ENCODE measurements around the gene COMMD3. TPM values are rescaled to one million over a fixed set of nuclear protein-coding genes. Genes with fewer than 3 reads are reported as not detected.

COMMD3 gene
- total RNA-seq, 1 experiment from 2014 or later = 37.5 TPM

- Histone ChIP-seq H3K27ac (ENCODE audit: low read length) (no peak overlapping the region), H3K79me2 (ENCODE audit: low read length) (no peaks in the 10 kb centered on the region), H2AFZ (ENCODE audit: low read length) (peak overlapping the region; percentile 90), H3K9ac (ENCODE audit: low read length) (peak overlapping the region; percentile 77), H3K4me1 (ENCODE audit: low read length) (peaks cover 43% of the 10 kb centered on the region), H3K4me3 (ENCODE audit: low read length) (peak overlapping the region; percentile 66), H3K36me3 (ENCODE audit: insufficient read depth, low read length) (no peaks in the 10 kb centered on the region), H4K20me1 (ENCODE audit: insufficient read depth, low read depth, low read length) (no peaks in the 10 kb centered on the region), H3K4me2 (ENCODE audit: low read depth, low read length, poor library complexity, severe bottlenecking) (peak overlapping the region; percentile 75), H3K9me3 (ENCODE audit: low read length) (no peaks in the 10 kb centered on the region), H3K27me3 (ENCODE audit: low read length) (0 out of 2 replicates have a peak, but pooled peaks cover 4% of the 10 kb centered on the region), H3K9me2 (replicated peaks; ENCODE audit: insufficient read depth, low read length) (no peaks in the 10 kb centered on the region)
- peak; percentile 43 for DNase-seq
Observed at GRCh38 chr10:22315455-22316285, 518 bp upstream of the COMMD3 start.

DNA sequence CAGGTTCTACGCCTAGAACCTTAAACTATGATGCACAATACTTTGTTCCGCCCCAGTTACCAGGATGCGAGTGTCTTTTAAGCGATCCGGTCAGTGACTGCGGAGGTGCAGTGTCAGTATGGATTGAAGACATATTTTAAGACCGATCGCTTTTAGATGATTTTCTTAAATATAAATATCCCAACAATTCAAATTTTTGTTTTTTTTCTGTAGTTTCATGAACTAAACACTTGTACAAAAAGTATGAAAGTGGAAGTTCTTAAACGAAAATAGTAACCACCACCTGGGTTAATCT is 835 bp downstream of the COMMD3 start:
- Histone ChIP-seq H3K4me3 (ENCODE audit: low read length) (peak overlapping the region; percentile 66), H3K9ac (ENCODE audit: low read length) (peak overlapping the region; percentile 77), H3K4me2 (ENCODE audit: low read depth, low read length, poor library complexity, severe bottlenecking) (peak overlapping the region; percentile 75), H3K9me2 (replicated peaks; ENCODE audit: insufficient read depth, low read length) (no peaks in the 10 kb centered on the region), H2AFZ (ENCODE audit: low read length) (no peak overlapping the region), H3K27ac (ENCODE audit: low read length) (no peak overlapping the region), H3K4me1 (ENCODE audit: low read length) (peaks cover 43% of the 10 kb centered on the region), H3K36me3 (ENCODE audit: insufficient read depth, low read length) (no peaks in the 10 kb centered on the region), H4K20me1 (ENCODE audit: insufficient read depth, low read depth, low read length) (no peaks in the 10 kb centered on the region), H3K79me2 (ENCODE audit: low read length) (no peaks in the 10 kb centered on the region), H3K27me3 (ENCODE audit: low read length) (peaks cover 4% of the 10 kb centered on the region; the same call in 1 of the 2 replicates), H3K9me3 (ENCODE audit: low read length) (no peaks in the 10 kb centered on the region)
- peak; percentile 62 for DNase-seq

DNA sequence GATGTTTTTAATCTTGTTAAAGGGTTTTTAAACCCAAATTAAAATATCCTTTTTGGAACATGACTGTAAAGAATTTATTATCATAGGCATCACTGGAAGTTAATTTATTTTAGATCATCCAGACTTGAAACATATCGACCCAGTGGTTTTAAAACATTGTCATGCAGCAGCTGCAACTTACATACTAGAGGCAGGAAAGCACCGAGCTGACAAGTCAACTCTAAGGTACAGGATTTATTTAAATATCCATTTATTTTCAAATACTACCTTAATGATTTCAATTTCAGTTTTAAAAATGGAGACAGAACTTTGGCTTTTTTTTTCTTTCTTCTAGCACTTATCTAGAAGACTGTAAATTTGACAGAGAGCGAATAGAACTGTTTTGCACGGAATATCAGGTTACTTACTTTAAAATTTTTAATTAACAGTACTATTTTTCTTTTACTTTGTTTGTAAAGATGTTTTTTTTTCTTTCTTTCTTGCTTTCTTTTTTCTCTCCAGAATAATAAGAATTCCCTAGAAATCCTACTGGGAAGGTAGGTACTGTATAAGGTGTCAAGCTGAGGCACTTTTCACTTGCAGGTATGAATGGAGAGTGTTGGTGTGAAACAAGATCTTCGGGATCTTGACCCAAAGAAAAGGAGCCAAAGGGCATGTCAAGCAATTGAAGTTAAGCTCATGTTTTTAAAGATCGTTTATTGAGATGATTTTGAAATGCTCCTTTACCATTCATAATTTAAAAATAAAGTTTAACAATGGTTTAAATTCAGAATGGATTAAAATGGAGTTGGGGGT is 1.8 kb downstream of the COMMD3 start:
- Histone ChIP-seq H3K27ac (ENCODE audit: low read length) (no peak overlapping the region), H3K9me3 (ENCODE audit: low read length) (no peaks in the 10 kb centered on the region)

DNA sequence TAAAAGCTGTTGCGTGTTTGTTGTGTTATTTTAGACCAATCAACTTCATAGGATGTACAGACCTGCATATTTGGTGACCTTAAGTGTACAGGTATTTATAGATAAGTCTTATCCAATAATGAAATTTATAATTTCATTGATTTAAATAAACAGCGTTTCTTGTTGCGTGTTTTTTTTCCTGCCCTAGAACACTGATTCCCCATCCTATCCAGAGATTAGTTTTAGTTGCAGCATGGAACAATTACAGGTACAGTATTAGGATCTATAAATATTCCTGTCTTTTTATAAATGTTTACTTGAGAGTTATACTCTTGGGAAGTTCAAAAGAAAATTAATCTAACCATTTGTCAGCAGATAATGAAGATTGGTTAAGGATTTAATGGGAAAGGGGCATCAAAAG is 2.6 kb downstream of the COMMD3 start:
- no peaks in the 10 kb centered on the region for H3K79me2 ChIP-seq (ENCODE audit: low read length)
- H3K27me3 ChIP-seq (ENCODE audit: low read length) = peaks cover 4% of the 10 kb centered on the region; the same call in 1 of the 2 replicates
- H3K9ac ChIP-seq (ENCODE audit: low read length) = no peak overlapping the region
- H3K9me2 ChIP-seq (replicated peaks; ENCODE audit: insufficient read depth, low read length) = no peaks in the 10 kb centered on the region
- H2AFZ ChIP-seq (ENCODE audit: low read length) = no peak overlapping the region
- peaks cover 53% of the 10 kb centered on the region for H3K4me1 ChIP-seq (ENCODE audit: low read length)
- no peak overlapping the region for H3K4me3 ChIP-seq (ENCODE audit: low read length)
- no peaks in the 10 kb centered on the region for H3K9me3 ChIP-seq (ENCODE audit: low read length)
- DNase-seq = peak; percentile 26
- no peak overlapping the region for H3K4me2 ChIP-seq (ENCODE audit: low read depth, low read length, poor library complexity, severe bottlenecking)
- no peak overlapping the region for H3K27ac ChIP-seq (ENCODE audit: low read length)
- H3K36me3 ChIP-seq (ENCODE audit: insufficient read depth, low read length) = no peaks in the 10 kb centered on the region
- peaks cover 9% of the 10 kb centered on the region for H4K20me1 ChIP-seq (ENCODE audit: insufficient read depth, low read depth, low read length)

More for the DNA sequence above, 1.8 kb downstream of the COMMD3 start:
- Histone ChIP-seq H3K36me3 (ENCODE audit: insufficient read depth, low read length) (no peaks in the 10 kb centered on the region), H3K27me3 (ENCODE audit: low read length) (peaks cover 4% of the 10 kb centered on the region; the same call in 1 of the 2 replicates), H3K9ac (ENCODE audit: low read length) (no peak overlapping the region), H3K4me3 (ENCODE audit: low read length) (peak overlapping the region; percentile 66; the same call in 1 of the 2 replicates), H3K4me1 (ENCODE audit: low read length) (peaks cover 50% of the 10 kb centered on the region), H4K20me1 (ENCODE audit: insufficient read depth, low read depth, low read length) (0 out of 2 replicates have a peak, but pooled peaks cover 1% of the 10 kb centered on the region), H3K79me2 (ENCODE audit: low read length) (no peaks in the 10 kb centered on the region), H3K9me2 (replicated peaks; ENCODE audit: insufficient read depth, low read length) (no peaks in the 10 kb centered on the region), H3K4me2 (ENCODE audit: low read depth, low read length, poor library complexity, severe bottlenecking) (peak overlapping the region; percentile 75), H2AFZ (ENCODE audit: low read length) (no peak overlapping the region)
- peak; percentile 39 for DNase-seq

DNA sequence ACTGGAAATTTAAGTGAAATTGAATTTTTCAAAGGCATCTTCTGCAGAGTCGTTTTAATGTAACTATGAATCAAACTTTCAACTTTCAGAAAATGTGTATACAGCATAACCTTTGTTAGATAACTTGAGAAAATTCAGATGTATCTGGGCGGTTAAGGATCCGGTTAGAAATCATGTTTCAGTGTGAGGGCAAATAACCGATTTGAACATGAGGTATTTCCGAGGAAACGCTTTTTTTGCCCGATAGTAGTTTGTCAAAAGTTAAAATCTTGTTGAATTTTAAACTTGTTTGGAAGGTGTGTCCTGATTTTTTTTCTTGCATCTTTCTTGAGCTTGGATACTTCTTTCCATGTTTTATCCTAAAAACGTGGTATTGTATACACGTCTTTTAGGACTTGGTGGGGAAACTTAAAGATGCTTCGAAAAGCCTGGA is 3.4 kb downstream of the COMMD3 start:
- Histone ChIP-seq H3K9ac (ENCODE audit: low read length) (no peak overlapping the region), H3K4me1 (ENCODE audit: low read length) (peaks cover 61% of the 10 kb centered on the region), H3K27me3 (ENCODE audit: low read length) (peaks cover 4% of the 10 kb centered on the region; the same call in 1 of the 2 replicates), H4K20me1 (ENCODE audit: insufficient read depth, low read depth, low read length) (peaks cover 17% of the 10 kb centered on the region), H3K27ac (ENCODE audit: low read length) (no peak overlapping the region), H3K4me3 (ENCODE audit: low read length) (no peak overlapping the region), H3K36me3 (ENCODE audit: insufficient read depth, low read length) (no peaks in the 10 kb centered on the region), H3K4me2 (ENCODE audit: low read depth, low read length, poor library complexity, severe bottlenecking) (no peak overlapping the region), H2AFZ (ENCODE audit: low read length) (no peak overlapping the region), H3K9me2 (replicated peaks; ENCODE audit: insufficient read depth, low read length) (no peaks in the 10 kb centered on the region), H3K9me3 (ENCODE audit: low read length) (no peaks in the 10 kb centered on the region), H3K79me2 (ENCODE audit: low read length) (no peaks in the 10 kb centered on the region)
- peak; percentile 37 for DNase-seq

DNA sequence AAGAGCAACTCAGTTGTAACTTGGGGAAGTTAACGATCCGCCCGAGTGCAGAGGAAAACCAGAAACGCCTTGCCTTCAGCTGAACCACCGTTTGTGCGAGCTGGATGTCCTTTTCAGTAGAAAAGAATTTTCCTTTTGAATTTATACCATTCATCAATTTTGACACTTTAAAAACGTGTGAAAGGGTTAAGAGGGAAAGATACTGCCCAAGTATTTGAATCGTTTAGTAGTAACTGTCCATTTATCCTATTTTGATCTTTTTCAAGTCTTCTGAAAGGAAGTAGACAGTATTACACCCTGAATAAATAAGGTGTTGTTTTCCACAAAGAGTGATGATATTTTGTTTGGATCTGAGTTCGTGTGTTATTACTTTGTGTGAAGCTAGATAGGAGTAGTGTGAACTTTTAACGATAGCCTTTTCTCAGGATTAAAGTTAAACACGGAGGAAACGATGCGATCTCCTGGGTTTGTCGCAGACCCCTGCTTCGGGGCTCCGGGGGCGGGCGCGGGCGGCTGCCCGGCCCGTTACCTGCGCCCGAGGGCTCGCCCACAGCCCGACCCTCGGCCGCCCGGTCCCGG is 3.9 kb downstream of the COMMD3 start:
- peak; percentile 48 for DNase-seq
- no peaks in the 10 kb centered on the region for H3K36me3 ChIP-seq (ENCODE audit: insufficient read depth, low read length)
- H3K4me1 ChIP-seq (ENCODE audit: low read length) = peaks cover 61% of the 10 kb centered on the region
- peak overlapping the region; percentile 44; the same call in 1 of the 2 replicates for H3K9ac ChIP-seq (ENCODE audit: low read length)
- H3K27me3 ChIP-seq (ENCODE audit: low read length) = peaks cover 4% of the 10 kb centered on the region; the same call in 1 of the 2 replicates
- H4K20me1 ChIP-seq (ENCODE audit: insufficient read depth, low read depth, low read length) = peaks cover 21% of the 10 kb centered on the region
- peak overlapping the region; percentile 55 for H3K4me3 ChIP-seq (ENCODE audit: low read length)
- H3K9me2 ChIP-seq (replicated peaks; ENCODE audit: insufficient read depth, low read length) = no peaks in the 10 kb centered on the region
- H3K4me2 ChIP-seq (ENCODE audit: low read depth, low read length, poor library complexity, severe bottlenecking) = peak overlapping the region; percentile 66
- no peaks in the 10 kb centered on the region for H3K9me3 ChIP-seq (ENCODE audit: low read length)
- no peak overlapping the region for H2AFZ ChIP-seq (ENCODE audit: low read length)
- no peak overlapping the region for H3K27ac ChIP-seq (ENCODE audit: low read length)
- H3K79me2 ChIP-seq (ENCODE audit: low read length) = no peaks in the 10 kb centered on the region

DNA sequence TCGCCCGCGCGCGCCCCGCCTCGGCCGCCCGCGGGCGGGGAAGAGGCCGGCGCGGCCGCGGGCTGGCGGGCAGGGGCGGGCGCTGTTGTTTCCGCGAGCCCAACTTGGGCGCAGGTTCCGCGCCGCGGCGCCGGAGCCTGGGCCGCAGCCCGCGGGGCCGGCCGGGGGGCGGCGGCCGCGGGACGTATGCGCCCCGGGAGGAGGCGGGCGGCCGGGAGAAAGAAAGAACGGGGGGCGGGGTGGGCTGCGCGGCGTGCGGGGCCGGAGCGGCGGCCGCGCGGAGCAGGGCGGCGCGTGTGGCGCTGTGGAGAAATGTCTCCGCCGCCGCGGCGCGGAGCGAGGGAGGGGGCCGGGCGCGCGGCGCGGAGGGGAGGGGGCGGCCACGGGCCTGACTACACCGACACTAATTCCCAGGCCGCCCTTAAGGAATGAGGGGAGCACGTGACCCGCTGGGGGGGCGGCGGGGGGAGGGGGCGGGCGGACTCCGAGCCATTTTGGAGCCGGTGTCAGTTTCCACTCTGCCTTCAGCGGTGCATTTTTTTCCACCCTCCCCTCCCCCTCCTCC is 4.5 kb downstream of the COMMD3 start, which contains the start of gene BMI1:
Gene BMI1, plus strand, starts transcription at position 509 of the 565 bp plus-strand sequence. CDS start 5,351 bp downstream, outside the sequence.
- H3K9me2 ChIP-seq (replicated peaks; ENCODE audit: insufficient read depth, low read length) = no peaks in the 10 kb centered on the region
- peak within 1 kb of the TSS; percentile 92 for H3K4me2 ChIP-seq (ENCODE audit: low read depth, low read length, poor library complexity, severe bottlenecking)
- H3K27ac ChIP-seq (ENCODE audit: low read length) = no peak within 1 kb of the TSS
- H3K79me2 ChIP-seq (ENCODE audit: low read length) = no peaks in the 10 kb centered on the region
- H4K20me1 ChIP-seq (ENCODE audit: insufficient read depth, low read depth, low read length) = peaks cover 22% of the 10 kb centered on the region
- H2AFZ ChIP-seq (ENCODE audit: low read length) = peak within 1 kb of the TSS; percentile 87
- peak; percentile 71 for DNase-seq
- peak within 1 kb of the TSS; percentile 83 for H3K4me3 ChIP-seq (ENCODE audit: low read length)
- H3K9me3 ChIP-seq (ENCODE audit: low read length) = no peaks in the 10 kb centered on the region
- no peaks in the 10 kb centered on the region for H3K36me3 ChIP-seq (ENCODE audit: insufficient read depth, low read length)
- peaks cover 56% of the 10 kb centered on the region for H3K4me1 ChIP-seq (ENCODE audit: low read length)
- peaks cover 2% of the 10 kb centered on the region; the same call in 1 of the 2 replicates for H3K27me3 ChIP-seq (ENCODE audit: low read length)
- H3K9ac ChIP-seq (ENCODE audit: low read length) = peak within 1 kb of the TSS; percentile 85

All from Karpas-422 (cell line).